Endothelial cell of umbilical vein (primary cell): ENCODE results near the gene FAM83D.

ENCODE experiments used
- EZH2 ChIP-seq: IDR thresholded peaks from 2 replicates; pipeline ENCODE4 v1.6.1; 2012; ENCODE audit warnings: borderline replicate concordance, low read depth, mild to moderate bottlenecking, moderate library complexity, low read length, inconsistent platforms; ENCODE audit not compliant: severe bottlenecking
- FOS ChIP-seq: IDR thresholded peaks from 2 replicates; pipeline ENCODE4 v1.6.1; 2011; ENCODE audit warnings: mild to moderate bottlenecking, low read length, moderate library complexity, borderline replicate concordance; ENCODE audit not compliant: insufficient read depth
- MYC ChIP-seq: IDR thresholded peaks from one replicate; pipeline ENCODE4 v1.6.1; 2011; ENCODE audit warnings: mild to moderate bottlenecking, low read depth, low read length
- POLR2A ChIP-seq: IDR thresholded peaks from 2 replicates; pipeline ENCODE4 v1.6.1; 2012; ENCODE audit warnings: low read depth, mild to moderate bottlenecking, control low read depth, low read length
- POLR2AphosphoS5 ChIP-seq: IDR thresholded peaks from 2 replicates; pipeline ENCODE4 v1.6.1; 2012; ENCODE audit warnings: low read depth, mild to moderate bottlenecking, control low read depth, low read length, moderate library complexity; ENCODE audit not compliant: insufficient read depth
- TF ChIP-seq, protein P1 (sequence below), 2 donors: IDR thresholded peaks; 1 replicate in 1 of 2; 2 replicates in 1 of 2; pipeline ENCODE4 v1.5.1; 2011; ENCODE audit warnings: low read length in 2 of 2, mild to moderate bottlenecking in 2 of 2, moderate library complexity in 2 of 2, control low read depth in 1 of 2, inconsistent platforms in 1 of 2, low read depth in 1 of 2; ENCODE audit not compliant: insufficient read depth in 1 of 2; ENCODE audit errors: extremely low read depth in 1 of 2
- TF ChIP-seq, protein P2 (sequence below): IDR thresholded peaks from 2 replicates; pipeline ENCODE4 v1.6.1; 2011; ENCODE audit not compliant: insufficient read depth, insufficient read length

DNA sequence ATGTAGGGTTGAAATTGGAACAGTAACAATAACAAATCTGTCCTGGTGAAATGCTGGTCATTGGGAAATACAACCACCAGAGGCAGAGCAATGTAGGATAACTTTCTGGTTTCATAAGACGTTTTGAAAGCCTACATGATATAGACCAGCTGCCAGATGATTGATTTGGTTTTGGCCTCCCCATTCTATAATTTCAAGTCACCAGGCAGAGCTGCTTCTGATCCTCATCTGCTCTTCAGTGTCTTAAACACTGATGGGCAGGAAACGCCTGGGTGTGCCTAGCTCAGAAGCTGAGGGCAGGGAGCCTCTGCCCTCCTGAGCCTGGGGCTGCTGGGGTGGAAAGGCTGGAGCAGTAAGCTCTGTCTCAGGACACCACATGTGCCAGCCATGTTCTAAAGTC lies 60.4 kb downstream of the FAM83D start:
- TF ChIP-seq, protein P1, sequence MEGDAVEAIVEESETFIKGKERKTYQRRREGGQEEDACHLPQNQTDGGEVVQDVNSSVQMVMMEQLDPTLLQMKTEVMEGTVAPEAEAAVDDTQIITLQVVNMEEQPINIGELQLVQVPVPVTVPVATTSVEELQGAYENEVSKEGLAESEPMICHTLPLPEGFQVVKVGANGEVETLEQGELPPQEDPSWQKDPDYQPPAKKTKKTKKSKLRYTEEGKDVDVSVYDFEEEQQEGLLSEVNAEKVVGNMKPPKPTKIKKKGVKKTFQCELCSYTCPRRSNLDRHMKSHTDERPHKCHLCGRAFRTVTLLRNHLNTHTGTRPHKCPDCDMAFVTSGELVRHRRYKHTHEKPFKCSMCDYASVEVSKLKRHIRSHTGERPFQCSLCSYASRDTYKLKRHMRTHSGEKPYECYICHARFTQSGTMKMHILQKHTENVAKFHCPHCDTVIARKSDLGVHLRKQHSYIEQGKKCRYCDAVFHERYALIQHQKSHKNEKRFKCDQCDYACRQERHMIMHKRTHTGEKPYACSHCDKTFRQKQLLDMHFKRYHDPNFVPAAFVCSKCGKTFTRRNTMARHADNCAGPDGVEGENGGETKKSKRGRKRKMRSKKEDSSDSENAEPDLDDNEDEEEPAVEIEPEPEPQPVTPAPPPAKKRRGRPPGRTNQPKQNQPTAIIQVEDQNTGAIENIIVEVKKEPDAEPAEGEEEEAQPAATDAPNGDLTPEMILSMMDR (IDR thresholded peaks at IDR 0.05; ENCODE audit: extremely low read depth in 1 of 2, insufficient read depth in 1 of 2, low read depth in 1 of 2, low read length in 2 of 2) = no peak
- TF ChIP-seq EZH2 (no peak), POLR2A (no peak), POLR2AphosphoS5 (no peak), FOS (no peak), MYC (no peak)
- TF ChIP-seq, protein P2, sequence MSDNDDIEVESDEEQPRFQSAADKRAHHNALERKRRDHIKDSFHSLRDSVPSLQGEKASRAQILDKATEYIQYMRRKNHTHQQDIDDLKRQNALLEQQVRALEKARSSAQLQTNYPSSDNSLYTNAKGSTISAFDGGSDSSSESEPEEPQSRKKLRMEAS = no peak
